Putamen (tissue), 1 donor: ENCODE measurements around the gene NR2F6.

Source experiments
- DNase-seq: peaks from one replicate; pipeline ENCODE4 v3.0.0-alpha.2; 2016; ENCODE audit warnings: low spot score

NR2F6 gene

GRCh38 chr19:17263712-17264640 lies 18.3 kb upstream of the NR2F6 start:
- no peak for DNase-seq

GRCh38 chr19:17262557-17262956 lies 16.8 kb upstream of the NR2F6 start:
- no peak for DNase-seq

- no peak for DNase-seq
Measured at GRCh38 chr19:17260842-17261325, 15.2 kb upstream of the NR2F6 start.

- no peak for DNase-seq
Measured at GRCh38 chr19:17259934-17260333, 14.2 kb upstream of the NR2F6 start.

GRCh38 chr19:17259118-17259780 lies 13.5 kb upstream of the NR2F6 start:
- DNase-seq = no peak

- DNase-seq = no peak
Measured at GRCh38 chr19:17256130-17256529, 10.4 kb upstream of the NR2F6 start.

GRCh38 chr19:17255150-17255621 lies 9.5 kb upstream of the NR2F6 start:
- DNase-seq = no peak

- DNase-seq = no peak
Measured at GRCh38 chr19:17254636-17255035, 8.9 kb upstream of the NR2F6 start.

GRCh38 chr19:17249887-17250548 lies 4.3 kb upstream of the NR2F6 start:
- no peak for DNase-seq

- DNase-seq = no peak
Measured at GRCh38 chr19:17248011-17248776, 2.5 kb upstream of the NR2F6 start.

GRCh38 chr19:17246681-17247425 lies 1.1 kb upstream of the NR2F6 start:
- DNase-seq = no peak

- DNase-seq = no peak
Measured at GRCh38 chr19:17244618-17245534, 843 bp downstream of the NR2F6 start.

GRCh38 chr19:17243830-17244617 lies 1.7 kb downstream of the NR2F6 start:
- DNase-seq = no peak

- DNase-seq = no peak
Measured at GRCh38 chr19:17243211-17243829, 2.4 kb downstream of the NR2F6 start.

- no peak for DNase-seq
Measured at GRCh38 chr19:17242431-17243208, 3.1 kb downstream of the NR2F6 start.

GRCh38 chr19:17240826-17241399 lies 4.8 kb downstream of the NR2F6 start:
- DNase-seq = no peak

GRCh38 chr19:17240062-17240752 lies 5.5 kb downstream of the NR2F6 start:
- no peak for DNase-seq
